ENCODE measurements around the gene SIL1.

- TF ChIP-seq CTCF (conservative IDR thresholded peaks at IDR 0.05; ENCODE audit: low read depth, low read length) (no peak), POLR2A (IDR thresholded peaks at IDR 0.05; ENCODE audit: low read depth, low read length) (no peak), MXI1 (IDR thresholded peaks at IDR 0.05; ENCODE audit: borderline replicate concordance, low read depth, low read length) (no peak), ELK1 (IDR thresholded peaks at IDR 0.05; ENCODE audit: borderline replicate concordance, low read depth, low read length) (no peak), RAD21 (IDR thresholded peaks at IDR 0.05; ENCODE audit: low read length) (no peak), MAFK (IDR thresholded peaks at IDR 0.05; ENCODE audit: low read depth, low read length) (no peak), RFX5 (IDR thresholded peaks at IDR 0.05; ENCODE audit: low read depth, low read length) (no peak), RCOR1 (IDR thresholded peaks at IDR 0.05; ENCODE audit: insufficient replicate concordance, low read length) (no peak), SMC3 (IDR thresholded peaks at IDR 0.05; ENCODE audit: low read depth, low read length) (no peak), CHD1 (IDR thresholded peaks at IDR 0.05; ENCODE audit: low read depth, low read length) (no peak), USF2 (IDR thresholded peaks at IDR 0.05; ENCODE audit: low read depth, low read length) (no peak), MAZ (IDR thresholded peaks at IDR 0.05; ENCODE audit: borderline replicate concordance, low read depth, low read length) (no peak)
These were observed 251.9 kb downstream of the SIL1 start for GRCh38 chr5:138946241-138946623.
